ENCODE data around the gene DNAJC5.

DNA sequence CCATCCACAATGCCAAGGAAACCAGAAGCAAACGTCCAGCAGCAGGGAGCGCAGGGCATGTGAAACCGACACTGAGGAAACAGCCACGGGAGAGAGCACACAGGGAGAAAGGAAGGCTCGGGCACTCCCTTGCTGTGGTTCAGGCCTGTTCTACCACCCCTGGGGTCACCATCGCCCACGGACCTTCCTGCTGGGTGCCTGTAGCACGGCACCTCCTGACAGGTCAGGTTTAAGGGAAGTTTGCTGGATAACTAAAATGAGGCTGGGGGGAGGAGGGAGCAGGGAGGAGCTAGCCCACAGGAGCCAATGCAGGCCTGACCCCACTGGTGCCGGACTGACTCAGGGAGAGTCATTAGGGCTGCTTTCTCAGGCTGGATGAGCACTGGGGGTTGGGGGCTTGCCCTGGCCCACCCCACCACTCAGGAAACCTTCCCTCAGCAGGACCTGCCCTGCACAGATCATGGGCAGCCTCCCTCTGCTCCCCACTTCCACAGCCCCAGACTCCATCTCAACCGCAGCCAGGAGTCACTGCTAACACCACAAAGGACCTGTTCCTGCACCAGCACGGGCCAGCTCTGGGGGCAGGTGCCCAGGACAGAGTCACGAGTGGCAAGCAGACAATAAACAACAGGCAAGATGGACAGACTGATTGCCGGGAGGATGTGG is 59.0 kb downstream of the DNAJC5 start:
- TF ChIP-seq SNAI2 (CRISPR knock-in tag; IDR thresholded peaks at IDR 0.05) (no peak), ZNF8 (CRISPR knock-in tag; IDR thresholded peaks at IDR 0.05) (no peak), RARB (CRISPR knock-in tag; IDR thresholded peaks at IDR 0.05) (no peak), ZNF70 (CRISPR knock-in tag; IDR thresholded peaks at IDR 0.05) (no peak), BACH2 (CRISPR knock-in tag; IDR thresholded peaks at IDR 0.05; ENCODE audit: borderline replicate concordance) (no peak), ESRRG (CRISPR knock-in tag; IDR thresholded peaks at IDR 0.05) (no peak), ZC3H10 (CRISPR knock-in tag; IDR thresholded peaks at IDR 0.05) (no peak), ZFP3 (CRISPR knock-in tag; IDR thresholded peaks at IDR 0.05) (no peak), TCF4 (CRISPR knock-in tag; IDR thresholded peaks at IDR 0.05; ENCODE audit: borderline replicate concordance) (no peak), CSDC2 (CRISPR knock-in tag; IDR thresholded peaks at IDR 0.05) (no peak)
- TF ChIP-seq, protein P1, sequence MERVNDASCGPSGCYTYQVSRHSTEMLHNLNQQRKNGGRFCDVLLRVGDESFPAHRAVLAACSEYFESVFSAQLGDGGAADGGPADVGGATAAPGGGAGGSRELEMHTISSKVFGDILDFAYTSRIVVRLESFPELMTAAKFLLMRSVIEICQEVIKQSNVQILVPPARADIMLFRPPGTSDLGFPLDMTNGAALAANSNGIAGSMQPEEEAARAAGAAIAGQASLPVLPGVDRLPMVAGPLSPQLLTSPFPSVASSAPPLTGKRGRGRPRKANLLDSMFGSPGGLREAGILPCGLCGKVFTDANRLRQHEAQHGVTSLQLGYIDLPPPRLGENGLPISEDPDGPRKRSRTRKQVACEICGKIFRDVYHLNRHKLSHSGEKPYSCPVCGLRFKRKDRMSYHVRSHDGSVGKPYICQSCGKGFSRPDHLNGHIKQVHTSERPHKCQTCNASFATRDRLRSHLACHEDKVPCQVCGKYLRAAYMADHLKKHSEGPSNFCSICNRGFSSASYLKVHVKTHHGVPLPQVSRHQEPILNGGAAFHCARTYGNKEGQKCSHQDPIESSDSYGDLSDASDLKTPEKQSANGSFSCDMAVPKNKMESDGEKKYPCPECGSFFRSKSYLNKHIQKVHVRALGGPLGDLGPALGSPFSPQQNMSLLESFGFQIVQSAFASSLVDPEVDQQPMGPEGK (CRISPR knock-in tag; IDR thresholded peaks at IDR 0.05; ENCODE audit: borderline replicate concordance): no peak
- TF ChIP-seq, protein P2, sequence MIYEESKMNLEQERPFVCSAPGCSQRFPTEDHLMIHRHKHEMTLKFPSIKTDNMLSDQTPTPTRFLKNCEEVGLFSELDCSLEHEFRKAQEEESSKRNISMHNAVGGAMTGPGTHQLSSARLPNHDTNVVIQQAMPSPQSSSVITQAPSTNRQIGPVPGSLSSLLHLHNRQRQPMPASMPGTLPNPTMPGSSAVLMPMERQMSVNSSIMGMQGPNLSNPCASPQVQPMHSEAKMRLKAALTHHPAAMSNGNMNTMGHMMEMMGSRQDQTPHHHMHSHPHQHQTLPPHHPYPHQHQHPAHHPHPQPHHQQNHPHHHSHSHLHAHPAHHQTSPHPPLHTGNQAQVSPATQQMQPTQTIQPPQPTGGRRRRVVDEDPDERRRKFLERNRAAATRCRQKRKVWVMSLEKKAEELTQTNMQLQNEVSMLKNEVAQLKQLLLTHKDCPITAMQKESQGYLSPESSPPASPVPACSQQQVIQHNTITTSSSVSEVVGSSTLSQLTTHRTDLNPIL (CRISPR knock-in tag; IDR thresholded peaks at IDR 0.05; ENCODE audit: low read depth): no peak
- TF ChIP-seq, protein P3, sequence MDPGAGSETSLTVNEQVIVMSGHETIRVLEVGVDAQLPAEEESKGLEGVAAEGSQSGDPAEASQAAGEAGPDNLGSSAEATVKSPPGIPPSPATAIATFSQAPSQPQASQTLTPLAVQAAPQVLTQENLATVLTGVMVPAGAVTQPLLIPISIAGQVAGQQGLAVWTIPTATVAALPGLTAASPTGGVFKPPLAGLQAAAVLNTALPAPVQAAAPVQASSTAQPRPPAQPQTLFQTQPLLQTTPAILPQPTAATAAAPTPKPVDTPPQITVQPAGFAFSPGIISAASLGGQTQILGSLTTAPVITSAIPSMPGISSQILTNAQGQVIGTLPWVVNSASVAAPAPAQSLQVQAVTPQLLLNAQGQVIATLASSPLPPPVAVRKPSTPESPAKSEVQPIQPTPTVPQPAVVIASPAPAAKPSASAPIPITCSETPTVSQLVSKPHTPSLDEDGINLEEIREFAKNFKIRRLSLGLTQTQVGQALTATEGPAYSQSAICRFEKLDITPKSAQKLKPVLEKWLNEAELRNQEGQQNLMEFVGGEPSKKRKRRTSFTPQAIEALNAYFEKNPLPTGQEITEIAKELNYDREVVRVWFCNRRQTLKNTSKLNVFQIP (CRISPR knock-in tag; IDR thresholded peaks at IDR 0.05; ENCODE audit: borderline replicate concordance, low read depth): no peak

Measured in SK-N-SH treated with all-trans-retinoic acid at 6 μM for 48 hours (cell line).